Stimulated activated effector memory CD8-positive, alpha-beta T cell treated with anti-CD3 and anti-CD28 coated beads, Interleukin-12 subunit alpha, Interleukin-12 subunit beta, amount 100 ng/mL, for 72 hours (primary cell): ENCODE data around the gene TBKBP1.

ENCODE experiments used
- ATAC-seq: fragments of 150-1000 bp; cut with Tn5 transposase; 2 replicates; pipeline ENCODE4 v1.10.0; 2021
- DNase-seq, 2 donors: peaks; one replicate each; pipeline ENCODE4 v3.0.0; 2021 to 2022; ENCODE audit warnings: low spot score in 2 of 2
- H3K27ac Mint-ChIP-seq: one replicate; pipeline ENCODE4 v1.8.0; 2022; ENCODE audit warnings: mild to moderate bottlenecking, mixed read lengths
- H3K36me3 Mint-ChIP-seq: one replicate; pipeline ENCODE4 v1.8.0; 2022; ENCODE audit warnings: mild to moderate bottlenecking, mixed read lengths
- H3K4me1 Mint-ChIP-seq: one replicate; pipeline ENCODE4 v1.8.0; 2022; ENCODE audit warnings: mixed read lengths
- H3K4me3 Mint-ChIP-seq: one replicate; pipeline ENCODE4 v1.8.0; 2022; ENCODE audit warnings: mild to moderate bottlenecking, mixed read lengths
- H3K9me3 Mint-ChIP-seq: one replicate; pipeline ENCODE4 v1.8.0; 2022; ENCODE audit warnings: mixed read lengths

TBKBP1 gene

GRCh38 chr17:47713980-47714700, 20.2 kb downstream of the TBKBP1 start:
- peak overlapping the region; percentile 74 for H3K27ac Mint-ChIP-seq
- peak overlapping the region; percentile 77 for H3K4me3 Mint-ChIP-seq
- H3K36me3 Mint-ChIP-seq = peaks cover 41% of the 10 kb centered on the region
- ATAC-seq (no peak), DNase-seq (no peak)
- H3K4me1 Mint-ChIP-seq = peaks cover 83% of the 10 kb centered on the region
- no peaks in the 10 kb centered on the region for H3K9me3 Mint-ChIP-seq

GRCh38 chr17:47714773-47715396, 20.9 kb downstream of the TBKBP1 start:
- peaks cover 90% of the 10 kb centered on the region for H3K4me1 Mint-ChIP-seq
- H3K9me3 Mint-ChIP-seq = no peaks in the 10 kb centered on the region
- peaks cover 43% of the 10 kb centered on the region for H3K36me3 Mint-ChIP-seq
- DNase-seq = no peak
- no peak for ATAC-seq
- peak overlapping the region; percentile 97 for H3K27ac Mint-ChIP-seq
- H3K4me3 Mint-ChIP-seq = peak overlapping the region; percentile 77

GRCh38 chr17:47715669-47716325, 21.8 kb downstream of the TBKBP1 start:
- Mint-ChIP-seq H3K4me3 (peak overlapping the region; percentile 77), H3K27ac (peak overlapping the region; percentile 97), H3K36me3 (peaks cover 37% of the 10 kb centered on the region), H3K4me1 (peaks cover 94% of the 10 kb centered on the region), H3K9me3 (no peaks in the 10 kb centered on the region)
- no peak for ATAC-seq
- no peak for DNase-seq

GRCh38 chr17:47716375-47716774, 22.4 kb downstream of the TBKBP1 start:
- peaks cover 37% of the 10 kb centered on the region for H3K36me3 Mint-ChIP-seq
- peak overlapping the region; percentile 77 for H3K4me3 Mint-ChIP-seq
- no peaks in the 10 kb centered on the region for H3K9me3 Mint-ChIP-seq
- H3K4me1 Mint-ChIP-seq = peaks cover 97% of the 10 kb centered on the region
- DNase-seq (no peak), ATAC-seq (no peak)
- peak overlapping the region; percentile 97 for H3K27ac Mint-ChIP-seq

- DNase-seq (peak in 1 of 2 donors; percentile 64), ATAC-seq (peak; percentile 1)
- peak overlapping the region; percentile 77 for H3K4me3 Mint-ChIP-seq
- peaks cover 98% of the 10 kb centered on the region for H3K4me1 Mint-ChIP-seq
- H3K9me3 Mint-ChIP-seq = no peaks in the 10 kb centered on the region
- peak overlapping the region; percentile 97 for H3K27ac Mint-ChIP-seq
- H3K36me3 Mint-ChIP-seq = peaks cover 35% of the 10 kb centered on the region
Observed at GRCh38 chr17:47717261-47717697, 23.3 kb downstream of the TBKBP1 start.

GRCh38 chr17:47717979-47718621, 24.1 kb downstream of the TBKBP1 start:
- H3K4me3 Mint-ChIP-seq = peak overlapping the region; percentile 77
- H3K27ac Mint-ChIP-seq = peak overlapping the region; percentile 97
- H3K36me3 Mint-ChIP-seq = peaks cover 35% of the 10 kb centered on the region
- no peak for ATAC-seq
- H3K4me1 Mint-ChIP-seq = peaks cover 100% of the 10 kb centered on the region
- DNase-seq = no peak
- H3K9me3 Mint-ChIP-seq = no peaks in the 10 kb centered on the region

GRCh38 chr17:47718634-47719405, 24.9 kb downstream of the TBKBP1 start:
- Mint-ChIP-seq H3K4me3 (peak overlapping the region; percentile 77), H3K36me3 (peaks cover 34% of the 10 kb centered on the region), H3K27ac (peak overlapping the region; percentile 97), H3K4me1 (peaks cover 100% of the 10 kb centered on the region), H3K9me3 (no peaks in the 10 kb centered on the region)
- DNase-seq (no peak), ATAC-seq (peak; percentile 1)

- ATAC-seq (peak; percentile 66), DNase-seq (peak; percentile 74 to 94)
- Mint-ChIP-seq H3K9me3 (no peaks in the 10 kb centered on the region), H3K36me3 (peaks cover 28% of the 10 kb centered on the region), H3K4me3 (peak overlapping the region; percentile 77), H3K27ac (peak overlapping the region; percentile 97), H3K4me1 (peaks cover 96% of the 10 kb centered on the region)
Observed at GRCh38 chr17:47719411-47720152, 25.6 kb downstream of the TBKBP1 start.

GRCh38 chr17:47720196-47720595, 26.2 kb downstream of the TBKBP1 start:
- peak overlapping the region; percentile 97 for H3K27ac Mint-ChIP-seq
- peaks cover 28% of the 10 kb centered on the region for H3K36me3 Mint-ChIP-seq
- peak overlapping the region; percentile 77 for H3K4me3 Mint-ChIP-seq
- DNase-seq (no peak), ATAC-seq (no peak)
- no peaks in the 10 kb centered on the region for H3K9me3 Mint-ChIP-seq
- H3K4me1 Mint-ChIP-seq = peaks cover 96% of the 10 kb centered on the region

- Mint-ChIP-seq H3K4me3 (peak overlapping the region; percentile 77), H3K27ac (peak overlapping the region; percentile 97), H3K36me3 (peaks cover 28% of the 10 kb centered on the region), H3K4me1 (peaks cover 96% of the 10 kb centered on the region), H3K9me3 (no peaks in the 10 kb centered on the region)
- DNase-seq = peak; percentile 81 to 98
- ATAC-seq = peak; percentile 87
Observed at GRCh38 chr17:47720754-47721533, 27.0 kb downstream of the TBKBP1 start.

GRCh38 chr17:47721725-47722124, 27.8 kb downstream of the TBKBP1 start:
- H3K4me1 Mint-ChIP-seq = peaks cover 96% of the 10 kb centered on the region
- DNase-seq = no peak
- H3K9me3 Mint-ChIP-seq = no peaks in the 10 kb centered on the region
- peak overlapping the region; percentile 77 for H3K4me3 Mint-ChIP-seq
- ATAC-seq = no peak
- peak overlapping the region; percentile 97 for H3K27ac Mint-ChIP-seq
- peaks cover 28% of the 10 kb centered on the region for H3K36me3 Mint-ChIP-seq

- Mint-ChIP-seq H3K36me3 (peaks cover 14% of the 10 kb centered on the region), H3K4me1 (peaks cover 96% of the 10 kb centered on the region), H3K4me3 (peak overlapping the region; percentile 43), H3K27ac (peak overlapping the region; percentile 84), H3K9me3 (no peaks in the 10 kb centered on the region)
- DNase-seq (no peak), ATAC-seq (no peak)
Observed at GRCh38 chr17:47724705-47725104, 30.7 kb downstream of the TBKBP1 start.

GRCh38 chr17:47725446-47726111, 31.6 kb downstream of the TBKBP1 start:
- H3K9me3 Mint-ChIP-seq = no peaks in the 10 kb centered on the region

More at GRCh38 chr17:47725446-47726111, 31.6 kb downstream of the TBKBP1 start:
- peak overlapping the region; percentile 84 for H3K27ac Mint-ChIP-seq
- DNase-seq = no peak
- peaks cover 95% of the 10 kb centered on the region for H3K4me1 Mint-ChIP-seq
- ATAC-seq = no peak
- peak overlapping the region; percentile 43 for H3K4me3 Mint-ChIP-seq
- peaks cover 12% of the 10 kb centered on the region for H3K36me3 Mint-ChIP-seq
